Mesothelial cell of epicardium (in vitro differentiated cells): ENCODE measurements around the gene TTC23L. TPM values are rescaled to one million over a fixed set of nuclear protein-coding genes. Genes with fewer than 3 reads are reported as not detected.

ENCODE experiments used
- DNase-seq, 2 experiments: peaks; one replicate each; pipeline ENCODE4 v3.0.0; 2021; ENCODE audit warnings: low spot score in 2 of 2; ENCODE audit not compliant: unreplicated experiment in 2 of 2
- H3K27ac Mint-ChIP-seq: 2 replicates; pipeline ENCODE4 v1.8.0; 2021; ENCODE audit warnings: mixed read lengths
- H3K27me3 Mint-ChIP-seq: 2 replicates; pipeline ENCODE4 v1.8.0; 2021; ENCODE audit warnings: low read depth, mixed read lengths
- H3K36me3 Mint-ChIP-seq: 2 replicates; pipeline ENCODE4 v1.8.0; 2021; ENCODE audit warnings: mixed read lengths
- H3K4me1 Mint-ChIP-seq: 2 replicates; pipeline ENCODE4 v1.8.0; 2021; ENCODE audit warnings: mixed read lengths
- H3K4me3 Mint-ChIP-seq: 2 replicates; pipeline ENCODE4 v1.8.0; 2021; ENCODE audit warnings: mild to moderate bottlenecking, moderate library complexity, mixed read lengths
- H3K9me3 Mint-ChIP-seq: 2 replicates; pipeline ENCODE4 v1.8.0; 2021; ENCODE audit warnings: mixed read lengths
- total RNA-seq: library from RNA; stranded (reverse); gene quantifications from 3 replicates; pipeline ENCODE4 v1.2.1, GENCODE V29; 2021
- TF ChIP-seq, protein P1 (sequence below): fragments of 200-600 bp; sonication (generic); IDR thresholded peaks from one replicate; pipeline ENCODE4 v1.5.0; 2021; ENCODE audit warnings: antibody characterized with exemption; ENCODE audit not compliant: unreplicated experiment

Gene TTC23L
- total RNA-seq, 1 donor from 2014 or later, result 2.6 TPM

DNA sequence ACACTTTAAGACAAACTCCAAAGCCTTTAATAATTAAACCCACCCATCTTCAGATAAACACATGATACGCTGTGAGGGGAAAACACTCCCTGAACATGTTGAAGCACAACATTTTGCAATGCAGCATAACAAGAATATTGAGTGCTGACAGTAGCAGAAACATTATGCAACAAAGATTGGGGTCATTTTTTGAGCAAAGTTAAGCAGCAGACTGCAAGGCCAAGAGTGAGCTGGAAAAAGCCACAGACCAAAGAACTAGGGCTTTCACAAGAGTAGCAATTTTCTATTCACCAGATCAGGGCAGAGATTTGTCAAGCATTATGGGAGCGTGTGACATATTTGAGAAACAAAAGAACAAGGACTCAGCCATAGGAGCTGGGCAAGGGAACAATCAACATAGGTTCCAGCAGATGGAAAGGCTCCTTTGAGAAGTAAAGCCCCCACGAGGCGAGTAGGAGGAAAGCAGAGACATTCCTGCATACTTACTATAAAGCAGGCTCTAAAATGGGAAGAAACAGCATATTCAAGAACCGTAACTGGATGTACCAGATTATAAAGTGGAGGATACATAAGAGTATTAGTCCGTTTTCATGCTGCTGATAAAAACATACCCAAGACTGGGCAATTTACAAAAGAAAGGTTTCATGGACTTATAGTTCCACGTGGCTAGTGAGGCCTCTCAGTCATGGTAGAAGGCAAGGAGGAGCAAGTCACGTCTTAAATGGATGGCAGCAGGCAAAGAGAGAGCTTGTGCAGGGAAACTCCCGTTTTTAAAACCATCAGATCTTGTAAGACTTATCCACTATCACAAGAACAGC, 4.8 kb upstream of the TTC23L start:
- H3K9me3 Mint-ChIP-seq, result peaks cover 5% of the 10 kb centered on the region
- peaks cover 48% of the 10 kb centered on the region for H3K36me3 Mint-ChIP-seq
- TF ChIP-seq, protein P1, sequence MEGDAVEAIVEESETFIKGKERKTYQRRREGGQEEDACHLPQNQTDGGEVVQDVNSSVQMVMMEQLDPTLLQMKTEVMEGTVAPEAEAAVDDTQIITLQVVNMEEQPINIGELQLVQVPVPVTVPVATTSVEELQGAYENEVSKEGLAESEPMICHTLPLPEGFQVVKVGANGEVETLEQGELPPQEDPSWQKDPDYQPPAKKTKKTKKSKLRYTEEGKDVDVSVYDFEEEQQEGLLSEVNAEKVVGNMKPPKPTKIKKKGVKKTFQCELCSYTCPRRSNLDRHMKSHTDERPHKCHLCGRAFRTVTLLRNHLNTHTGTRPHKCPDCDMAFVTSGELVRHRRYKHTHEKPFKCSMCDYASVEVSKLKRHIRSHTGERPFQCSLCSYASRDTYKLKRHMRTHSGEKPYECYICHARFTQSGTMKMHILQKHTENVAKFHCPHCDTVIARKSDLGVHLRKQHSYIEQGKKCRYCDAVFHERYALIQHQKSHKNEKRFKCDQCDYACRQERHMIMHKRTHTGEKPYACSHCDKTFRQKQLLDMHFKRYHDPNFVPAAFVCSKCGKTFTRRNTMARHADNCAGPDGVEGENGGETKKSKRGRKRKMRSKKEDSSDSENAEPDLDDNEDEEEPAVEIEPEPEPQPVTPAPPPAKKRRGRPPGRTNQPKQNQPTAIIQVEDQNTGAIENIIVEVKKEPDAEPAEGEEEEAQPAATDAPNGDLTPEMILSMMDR, result no peak
- H3K4me3 Mint-ChIP-seq, result no peak overlapping the region
- H3K27me3 Mint-ChIP-seq, result no peaks in the 10 kb centered on the region
- DNase-seq, result no peak
- peaks cover 8% of the 10 kb centered on the region for H3K4me1 Mint-ChIP-seq
- H3K27ac Mint-ChIP-seq, result peak overlapping the region; percentile 52

DNA sequence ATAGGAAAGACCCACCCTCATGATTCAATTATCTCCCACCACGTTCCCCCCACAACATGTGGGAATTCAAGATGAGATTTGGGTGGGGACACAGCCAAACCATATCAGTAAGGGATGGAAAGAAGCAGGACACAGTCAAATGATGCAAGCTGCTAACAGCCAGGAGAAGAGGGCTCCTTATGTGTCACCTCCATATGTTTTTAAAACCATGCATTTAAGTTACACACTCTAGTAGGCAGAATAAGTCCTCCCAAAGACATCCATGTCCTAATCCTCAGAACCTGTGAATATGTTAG, 4.2 kb upstream of the TTC23L start:
- H3K4me1 Mint-ChIP-seq, result peaks cover 12% of the 10 kb centered on the region
- peaks cover 5% of the 10 kb centered on the region for H3K9me3 Mint-ChIP-seq
- no peak for DNase-seq
- peaks cover 43% of the 10 kb centered on the region for H3K36me3 Mint-ChIP-seq
- no peak overlapping the region for H3K27ac Mint-ChIP-seq
- H3K4me3 Mint-ChIP-seq, result no peak overlapping the region
- TF ChIP-seq, protein P1, result no peak
- H3K27me3 Mint-ChIP-seq, result no peaks in the 10 kb centered on the region

DNA sequence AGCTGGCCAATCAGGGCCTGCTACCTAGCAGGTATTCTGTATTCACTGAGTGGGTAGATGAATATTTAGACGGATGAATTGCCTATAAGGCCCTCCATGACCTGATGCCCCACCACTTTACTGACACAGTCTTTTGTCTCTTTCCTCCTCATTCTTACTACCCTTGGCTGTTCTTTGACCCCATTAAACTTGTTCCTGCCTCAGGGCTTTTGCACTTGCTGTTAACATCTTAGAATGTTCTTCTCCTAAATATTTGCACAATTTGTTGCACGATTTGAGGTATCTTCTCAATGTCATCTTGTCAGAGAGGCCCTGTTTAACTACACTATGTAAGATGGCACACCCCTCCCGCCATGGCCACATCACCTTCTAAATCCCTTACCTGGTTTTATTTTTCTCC, 3.3 kb upstream of the TTC23L start:
- no peak for DNase-seq

DNA sequence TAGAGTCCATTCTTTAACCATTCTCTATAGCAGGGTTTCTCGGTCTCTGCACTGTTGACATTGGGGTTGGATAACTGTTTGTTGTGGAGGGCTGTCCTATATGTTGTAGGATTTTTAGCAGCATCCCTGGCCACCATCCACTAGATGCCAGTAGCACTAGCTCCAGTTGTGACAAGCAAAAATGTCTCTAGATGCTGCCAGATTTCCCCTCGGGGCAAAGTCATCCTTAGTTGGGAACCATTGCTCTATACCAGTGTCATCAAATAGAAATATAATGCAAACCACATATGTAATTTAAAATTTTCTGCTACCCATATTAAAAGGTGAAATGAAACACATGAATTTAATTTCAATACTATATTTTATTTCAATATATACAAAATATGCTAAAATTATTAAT, 2.9 kb downstream of the TTC23L start:
- Mint-ChIP-seq H3K36me3 (peaks cover 5% of the 10 kb centered on the region), H3K27ac (no peak overlapping the region), H3K4me3 (no peak overlapping the region)

More for the DNA sequence above, 3.3 kb upstream of the TTC23L start:
- TF ChIP-seq, protein P1, result no peak
- H3K9me3 Mint-ChIP-seq, result peaks cover 5% of the 10 kb centered on the region
- no peak overlapping the region for H3K4me3 Mint-ChIP-seq
- H3K36me3 Mint-ChIP-seq, result peaks cover 38% of the 10 kb centered on the region
- no peaks in the 10 kb centered on the region for H3K27me3 Mint-ChIP-seq
- peaks cover 12% of the 10 kb centered on the region for H3K4me1 Mint-ChIP-seq
- H3K27ac Mint-ChIP-seq, result peak overlapping the region; percentile 8

DNA sequence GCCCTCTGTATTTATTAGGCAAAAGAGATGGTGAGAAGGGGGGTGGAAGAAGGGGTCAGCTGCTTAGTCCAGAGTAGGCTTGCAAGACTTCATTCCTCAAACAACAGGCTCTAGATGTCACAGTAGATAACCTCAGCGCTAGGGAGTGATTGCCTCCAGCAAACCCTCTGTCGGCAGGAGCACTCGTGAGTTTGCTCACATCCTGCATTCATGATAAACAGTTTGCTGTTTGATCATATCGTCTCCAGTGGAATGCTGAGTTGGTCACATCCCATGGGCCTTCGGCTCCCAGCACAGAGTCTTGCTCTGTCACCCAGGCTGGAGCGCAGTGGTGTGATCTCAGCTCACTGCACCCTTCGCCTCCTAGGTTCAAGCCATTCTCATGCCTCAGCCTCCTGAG, 3.6 kb downstream of the TTC23L start:
- Mint-ChIP-seq H3K36me3 (peaks cover 5% of the 10 kb centered on the region), H3K4me3 (no peak overlapping the region), H3K4me1 (peaks cover 34% of the 10 kb centered on the region), H3K27me3 (no peaks in the 10 kb centered on the region), H3K27ac (no peak overlapping the region), H3K9me3 (no peaks in the 10 kb centered on the region)
- no peak for DNase-seq
- TF ChIP-seq, protein P1, result no peak

More for the DNA sequence above, 2.9 kb downstream of the TTC23L start:
- peaks cover 34% of the 10 kb centered on the region for H3K4me1 Mint-ChIP-seq
- TF ChIP-seq, protein P1, result no peak
- H3K9me3 Mint-ChIP-seq, result no peaks in the 10 kb centered on the region
- no peak for DNase-seq
- no peaks in the 10 kb centered on the region for H3K27me3 Mint-ChIP-seq
